Neural cell (in vitro differentiated cells): ENCODE results near the gene KMT2E. TPM values are rescaled to one million over a fixed set of nuclear protein-coding genes. Genes with fewer than 3 reads are reported as not detected.

ENCODE experiments used
- H2AFZ ChIP-seq: fragments of 200-600, 300-800 bp; sonication (generic), shearing (Covaris generic); 2 replicates; pipeline ENCODE4 v1.6.0; 2014; ENCODE audit warnings: low read depth, mild to moderate bottlenecking, antibody characterized with exemption, low read length, moderate library complexity
- H3F3A ChIP-seq: fragments of 200-600 bp; shearing (Covaris generic); 2 replicates; pipeline ENCODE4 v1.6.1; 2016; ENCODE audit warnings: mild to moderate bottlenecking, moderate library complexity, mixed read lengths, antibody characterized with exemption, low read length; ENCODE audit not compliant: insufficient read depth, poor library complexity, severe bottlenecking
- H3K27ac ChIP-seq: fragments of 200-600, 300-800 bp; sonication (generic), shearing (Covaris generic); 2 replicates; pipeline ENCODE4 v1.5.1; 2014; ENCODE audit warnings: mild to moderate bottlenecking, low read length, moderate library complexity
- H3K27me3 ChIP-seq: fragments of 300-800, 200-600 bp; sonication (generic), shearing (Covaris generic); 2 replicates; pipeline ENCODE4 v1.6.0; 2014; ENCODE audit warnings: mild to moderate bottlenecking, low read depth, low read length, moderate library complexity; ENCODE audit not compliant: insufficient read depth
- H3K36me3 ChIP-seq: fragments of 300-800, 200-600 bp; sonication (generic), shearing (Covaris generic); 2 replicates; pipeline ENCODE4 v1.5.1; 2014; ENCODE audit warnings: mild to moderate bottlenecking, antibody characterized with exemption, low read length, moderate library complexity; ENCODE audit not compliant: insufficient read depth
- H3K4me2 ChIP-seq: fragments of 300-800, 200-600 bp; sonication (generic), shearing (Covaris generic); 2 replicates; pipeline ENCODE4 v1.6.0; 2014; ENCODE audit warnings: mild to moderate bottlenecking, low read length
- H3K4me3 ChIP-seq: fragments of 300-800, 200-600 bp; sonication (generic), shearing (Covaris generic); 2 replicates; pipeline ENCODE4 v1.5.1; 2014; ENCODE audit warnings: mild to moderate bottlenecking, low read length, moderate library complexity
- H3K79me2 ChIP-seq: fragments of 200-600 bp; shearing (Covaris generic); replicated peaks from 2 replicates; pipeline ENCODE4 v1.6.0; 2014; ENCODE audit warnings: mild to moderate bottlenecking, low read length, moderate library complexity; ENCODE audit not compliant: insufficient read depth
- H3K9ac ChIP-seq: fragments of 300-800, 200-600 bp; sonication (generic), shearing (Covaris generic); 2 replicates; pipeline ENCODE4 v1.6.1; 2016; ENCODE audit warnings: mild to moderate bottlenecking, low read length, mixed read lengths
- H3K9me2 ChIP-seq: fragments of 200-600 bp; shearing (Covaris generic); 2 replicates; pipeline ENCODE4 v1.6.1; 2016; ENCODE audit warnings: mild to moderate bottlenecking, low read length, mixed read lengths; ENCODE audit not compliant: insufficient read depth
- H3K9me3 ChIP-seq: fragments of 200-600, 300-800 bp; sonication (generic), shearing (Covaris generic); 2 replicates; pipeline ENCODE4 v1.6.1; 2016; ENCODE audit warnings: mild to moderate bottlenecking, mixed run types, low read length, moderate library complexity, mixed read lengths
- H4K20me1 ChIP-seq: fragments of 200-600 bp; shearing (Covaris generic); 2 replicates; pipeline ENCODE4 v1.6.1; 2016; ENCODE audit warnings: mild to moderate bottlenecking, mixed run types; ENCODE audit not compliant: insufficient read depth
- CTCF ChIP-seq: fragments of 450-650 bp; IDR thresholded peaks from 2 replicates; pipeline ENCODE4 v1.5.1; 2014; ENCODE audit warnings: antibody characterized with exemption, mild to moderate bottlenecking, moderate library complexity; ENCODE audit not compliant: poor library complexity, severe bottlenecking
- EP300 ChIP-seq: fragments of 450-650 bp; conservative IDR thresholded peaks from 2 replicates; pipeline ENCODE4 v1.6.1; 2014; ENCODE audit warnings: antibody characterized with exemption, mild to moderate bottlenecking, moderate library complexity; ENCODE audit not compliant: poor library complexity, severe bottlenecking
- EZH2 ChIP-seq: fragments of 200-600, 300-800 bp; shearing (Covaris generic), sonication (generic); IDR thresholded peaks from 2 replicates; pipeline ENCODE4 v1.6.1; 2014; ENCODE audit warnings: antibody characterized with exemption, low read length, borderline replicate concordance, mild to moderate bottlenecking; ENCODE audit not compliant: insufficient read depth, poor library complexity, severe bottlenecking
- MXI1 ChIP-seq: fragments of 450-650 bp; conservative IDR thresholded peaks from 2 replicates; pipeline ENCODE4 v1.6.1; 2014; ENCODE audit warnings: antibody characterized with exemption, mild to moderate bottlenecking; ENCODE audit not compliant: poor library complexity, severe bottlenecking
- POLR2AphosphoS5 ChIP-seq: IDR thresholded peaks from 2 replicates; pipeline ENCODE4 v1.6.1; 2012
- RAD21 ChIP-seq: fragments of 450-650 bp; conservative IDR thresholded peaks from 2 replicates; pipeline ENCODE4 v1.6.1; 2014; ENCODE audit warnings: antibody characterized with exemption, mild to moderate bottlenecking, moderate library complexity
- REST ChIP-seq: IDR thresholded peaks from 2 replicates; pipeline ENCODE4 v1.6.1; 2012; ENCODE audit warnings: borderline replicate concordance
- SMC3 ChIP-seq: fragments of 450-650 bp; conservative IDR thresholded peaks from 2 replicates; pipeline ENCODE4 v1.6.1; 2014; ENCODE audit warnings: antibody characterized with exemption, mild to moderate bottlenecking, moderate library complexity; ENCODE audit not compliant: poor library complexity
- TAF1 ChIP-seq: IDR thresholded peaks from 2 replicates; pipeline ENCODE4 v1.6.1; 2012; ENCODE audit warnings: low read depth
- polyA plus RNA-seq: library from polyadenylated mRNA; depleted of rRNA; stranded (reverse); fragments of >200 nt; gene quantifications from 2 replicates; pipeline ENCODE4 v1.2.3, GENCODE V29; 2014

KMT2E gene
- polyA plus RNA-seq, 1 donor from 2014 or later = 78.4 TPM

GRCh38 chr7:104964626-104965236 lies 49.3 kb upstream of the KMT2E start:
- no peaks in the 10 kb centered on the region for H3K9me2 ChIP-seq
- H3K27me3 ChIP-seq = no peaks in the 10 kb centered on the region
- no peak overlapping the region for H3K4me2 ChIP-seq
- no peaks in the 10 kb centered on the region for H4K20me1 ChIP-seq
- H3K27ac ChIP-seq = no peak overlapping the region
- TF ChIP-seq RAD21 (no peak), TAF1 (no peak), MXI1 (no peak), SMC3 (no peak), EZH2 (no peak)
- H3K9ac ChIP-seq = no peak overlapping the region
- no peaks in the 10 kb centered on the region for H3K9me3 ChIP-seq
- H2AFZ ChIP-seq = no peak overlapping the region
- no peaks in the 10 kb centered on the region for H3K36me3 ChIP-seq
- no peaks in the 10 kb centered on the region for H3K79me2 ChIP-seq
- H3F3A ChIP-seq = no peaks in the 10 kb centered on the region
- no peak overlapping the region for H3K4me3 ChIP-seq

- no peaks in the 10 kb centered on the region for H4K20me1 ChIP-seq
- no peaks in the 10 kb centered on the region for H3K36me3 ChIP-seq
- no peaks in the 10 kb centered on the region for H3K9me2 ChIP-seq
- H3K27ac ChIP-seq = no peak overlapping the region
- H3F3A ChIP-seq = no peaks in the 10 kb centered on the region
- H3K4me3 ChIP-seq = no peak overlapping the region
- no peak overlapping the region for H3K4me2 ChIP-seq
- TF ChIP-seq SMC3 (no peak), MXI1 (no peak), REST (no peak), RAD21 (no peak), POLR2AphosphoS5 (no peak), EZH2 (no peak), CTCF (no peak), TAF1 (no peak), EP300 (no peak)
- no peaks in the 10 kb centered on the region for H3K79me2 ChIP-seq
- no peak overlapping the region for H3K9ac ChIP-seq
- no peaks in the 10 kb centered on the region for H3K27me3 ChIP-seq
- H2AFZ ChIP-seq = no peak overlapping the region
- no peaks in the 10 kb centered on the region for H3K9me3 ChIP-seq
Observed at GRCh38 chr7:104966022-104966421, 48.0 kb upstream of the KMT2E start.
